GM12874 (cell line): Measurements from ENCODE around the gene QRSL1.

Experiments
- CTCF ChIP-seq: IDR thresholded peaks from 2 replicates; pipeline ENCODE4 v1.5.1; 2011; ENCODE audit warnings: low read depth, mild to moderate bottlenecking, control low read depth, low read length, moderate library complexity; ENCODE audit not compliant: insufficient read depth

Gene QRSL1

GRCh38 chr6:106702046-106702445, 72.7 kb downstream of the QRSL1 start:
- TF ChIP-seq CTCF: no peak

- no peak for TF ChIP-seq CTCF
Observed at GRCh38 chr6:106702451-106703110, 73.2 kb downstream of the QRSL1 start.

GRCh38 chr6:106704327-106704726, 74.9 kb downstream of the QRSL1 start:
- TF ChIP-seq CTCF: no peak

- TF ChIP-seq CTCF: no peak
Observed at GRCh38 chr6:106705156-106705555, 75.8 kb downstream of the QRSL1 start.

- no peak for TF ChIP-seq CTCF
Observed at GRCh38 chr6:106710580-106710979, 81.2 kb downstream of the QRSL1 start.

- TF ChIP-seq CTCF: no peak
Observed at GRCh38 chr6:106714281-106714680, 84.9 kb downstream of the QRSL1 start.

- no peak for TF ChIP-seq CTCF
Observed at GRCh38 chr6:106715922-106716321, 86.5 kb downstream of the QRSL1 start.
